ENCODE measurements around the gene NUDT15. TPM values are rescaled to one million over a fixed set of nuclear protein-coding genes. Genes with fewer than 3 reads are reported as not detected.

The NUDT15 gene
- polyA plus RNA-seq, 2 of the 4 experiments (the other 2 are of a cell fraction), result 33.8 to 35.5 TPM

DNA sequence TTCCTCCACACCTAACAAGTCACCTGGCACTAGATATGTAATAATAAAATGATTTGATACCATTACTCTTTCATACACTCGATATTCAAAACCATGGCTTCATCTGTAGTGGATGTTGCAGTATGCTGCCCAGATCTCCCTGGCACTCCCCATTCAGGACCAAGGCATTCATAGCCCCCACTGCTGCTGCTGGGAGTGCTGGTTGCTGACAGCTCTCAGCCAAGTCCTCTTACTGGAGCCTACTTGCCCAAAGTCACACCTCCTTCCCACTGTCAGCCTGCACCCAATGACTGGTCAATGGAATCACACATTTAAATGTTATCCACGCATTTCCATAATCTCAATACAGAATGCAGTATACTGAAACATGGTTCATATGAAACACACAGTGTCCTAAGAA, 40.1 kb upstream of the NUDT15 start (continued):
- TF ChIP-seq, protein P1, sequence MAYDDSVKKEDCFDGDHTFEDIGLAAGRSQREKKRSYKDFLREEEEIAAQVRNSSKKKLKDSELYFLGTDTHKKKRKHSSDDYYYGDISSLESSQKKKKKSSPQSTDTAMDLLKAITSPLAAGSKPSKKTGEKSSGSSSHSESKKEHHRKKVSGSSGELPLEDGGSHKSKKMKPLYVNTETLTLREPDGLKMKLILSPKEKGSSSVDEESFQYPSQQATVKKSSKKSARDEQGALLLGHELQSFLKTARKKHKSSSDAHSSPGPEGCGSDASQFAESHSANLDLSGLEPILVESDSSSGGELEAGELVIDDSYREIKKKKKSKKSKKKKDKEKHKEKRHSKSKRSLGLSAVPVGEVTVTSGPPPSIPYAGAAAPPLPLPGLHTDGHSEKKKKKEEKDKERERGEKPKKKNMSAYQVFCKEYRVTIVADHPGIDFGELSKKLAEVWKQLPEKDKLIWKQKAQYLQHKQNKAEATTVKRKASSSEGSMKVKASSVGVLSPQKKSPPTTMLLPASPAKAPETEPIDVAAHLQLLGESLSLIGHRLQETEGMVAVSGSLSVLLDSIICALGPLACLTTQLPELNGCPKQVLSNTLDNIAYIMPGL (CRISPR knock-in tag; IDR thresholded peaks at IDR 0.05; ENCODE audit: borderline replicate concordance), result no peak

DNA sequence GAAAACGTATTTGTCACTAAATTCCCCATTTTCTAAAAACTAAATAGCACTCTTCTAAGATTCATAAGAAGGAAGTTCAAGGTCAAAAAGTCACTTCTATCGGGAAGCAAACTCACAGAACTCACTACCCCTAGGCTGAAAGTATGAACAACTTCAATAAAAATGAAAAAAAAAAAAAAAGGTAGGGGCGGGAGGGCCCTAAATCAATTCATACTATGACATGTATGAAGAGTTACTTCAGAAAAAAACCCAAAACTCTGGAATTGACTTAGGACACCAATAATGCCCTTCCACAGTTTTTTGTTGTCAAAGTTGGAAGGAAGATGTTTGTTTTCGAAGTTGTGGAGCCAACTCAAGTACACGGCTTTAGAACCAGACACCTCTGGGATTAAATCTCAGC, 37.6 kb upstream of the NUDT15 start:
- peak overlapping the region in 1 of 2 experiments; percentile 98; a peak in 3 of 6 replicates for H3K27ac ChIP-seq
- 42% methylated on average over 5 of the region's 5 CpGs for WGBS (ENCODE audit: missing lambda C conversion rate)
- peak overlapping the region; percentile 83 for H3K4me2 ChIP-seq
- no peaks in the 10 kb centered on the region for H3K9me3 ChIP-seq
- FAIRE-seq (no peak), DNase-seq (ENCODE audit: low read depth in 1 of 2, low spot score in 1 of 2) (no peak), ATAC-seq (no peak)
- ChIA-PET POLR2A (no interaction called here), CTCF (no interaction called here)
- peak overlapping the region; percentile 91 for H3K4me3 ChIP-seq
- TF ChIP-seq, protein P2, sequence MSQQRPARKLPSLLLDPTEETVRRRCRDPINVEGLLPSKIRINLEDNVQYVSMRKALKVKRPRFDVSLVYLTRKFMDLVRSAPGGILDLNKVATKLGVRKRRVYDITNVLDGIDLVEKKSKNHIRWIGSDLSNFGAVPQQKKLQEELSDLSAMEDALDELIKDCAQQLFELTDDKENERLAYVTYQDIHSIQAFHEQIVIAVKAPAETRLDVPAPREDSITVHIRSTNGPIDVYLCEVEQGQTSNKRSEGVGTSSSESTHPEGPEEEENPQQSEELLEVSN (IDR thresholded peaks at IDR 0.05; ENCODE audit: borderline replicate concordance, low read depth), result no peak
- TF ChIP-seq POLR2AphosphoS2 (conservative IDR thresholded peaks at IDR 0.05; ENCODE audit: low read length) (no peak), TFCP2L1 (CRISPR knock-in tag; IDR thresholded peaks at IDR 0.05) (no peak), CHD2 (IDR thresholded peaks at IDR 0.05; ENCODE audit: low read length, partially characterized antibody) (no peak), SMC3 (IDR thresholded peaks at IDR 0.05) (no peak), RNF2 (IDR thresholded peaks at IDR 0.05; ENCODE audit: borderline replicate concordance, low read depth) (no peak), ZNF302 (CRISPR knock-in tag; IDR thresholded peaks at IDR 0.05) (no peak), RFX5 (IDR thresholded peaks at IDR 0.05) (no peak), FOSB (CRISPR knock-in tag; IDR thresholded peaks at IDR 0.05) (no peak), HDAC2 (IDR thresholded peaks at IDR 0.05) (no peak), MAZ (IDR thresholded peaks at IDR 0.05; ENCODE audit: borderline replicate concordance, low read depth, low read length) (no peak), KDM1A (IDR thresholded peaks at IDR 0.05; ENCODE audit: low read depth) (no peak), CBX2 (IDR thresholded peaks at IDR 0.05; ENCODE audit: borderline replicate concordance, low read depth) (no peak)
- TF ChIP-seq, protein P3, sequence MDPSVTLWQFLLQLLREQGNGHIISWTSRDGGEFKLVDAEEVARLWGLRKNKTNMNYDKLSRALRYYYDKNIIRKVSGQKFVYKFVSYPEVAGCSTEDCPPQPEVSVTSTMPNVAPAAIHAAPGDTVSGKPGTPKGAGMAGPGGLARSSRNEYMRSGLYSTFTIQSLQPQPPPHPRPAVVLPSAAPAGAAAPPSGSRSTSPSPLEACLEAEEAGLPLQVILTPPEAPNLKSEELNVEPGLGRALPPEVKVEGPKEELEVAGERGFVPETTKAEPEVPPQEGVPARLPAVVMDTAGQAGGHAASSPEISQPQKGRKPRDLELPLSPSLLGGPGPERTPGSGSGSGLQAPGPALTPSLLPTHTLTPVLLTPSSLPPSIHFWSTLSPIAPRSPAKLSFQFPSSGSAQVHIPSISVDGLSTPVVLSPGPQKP (IDR thresholded peaks at IDR 0.05; ENCODE audit: low read depth, low read length), result no peak
- TF ChIP-seq, protein P4, sequence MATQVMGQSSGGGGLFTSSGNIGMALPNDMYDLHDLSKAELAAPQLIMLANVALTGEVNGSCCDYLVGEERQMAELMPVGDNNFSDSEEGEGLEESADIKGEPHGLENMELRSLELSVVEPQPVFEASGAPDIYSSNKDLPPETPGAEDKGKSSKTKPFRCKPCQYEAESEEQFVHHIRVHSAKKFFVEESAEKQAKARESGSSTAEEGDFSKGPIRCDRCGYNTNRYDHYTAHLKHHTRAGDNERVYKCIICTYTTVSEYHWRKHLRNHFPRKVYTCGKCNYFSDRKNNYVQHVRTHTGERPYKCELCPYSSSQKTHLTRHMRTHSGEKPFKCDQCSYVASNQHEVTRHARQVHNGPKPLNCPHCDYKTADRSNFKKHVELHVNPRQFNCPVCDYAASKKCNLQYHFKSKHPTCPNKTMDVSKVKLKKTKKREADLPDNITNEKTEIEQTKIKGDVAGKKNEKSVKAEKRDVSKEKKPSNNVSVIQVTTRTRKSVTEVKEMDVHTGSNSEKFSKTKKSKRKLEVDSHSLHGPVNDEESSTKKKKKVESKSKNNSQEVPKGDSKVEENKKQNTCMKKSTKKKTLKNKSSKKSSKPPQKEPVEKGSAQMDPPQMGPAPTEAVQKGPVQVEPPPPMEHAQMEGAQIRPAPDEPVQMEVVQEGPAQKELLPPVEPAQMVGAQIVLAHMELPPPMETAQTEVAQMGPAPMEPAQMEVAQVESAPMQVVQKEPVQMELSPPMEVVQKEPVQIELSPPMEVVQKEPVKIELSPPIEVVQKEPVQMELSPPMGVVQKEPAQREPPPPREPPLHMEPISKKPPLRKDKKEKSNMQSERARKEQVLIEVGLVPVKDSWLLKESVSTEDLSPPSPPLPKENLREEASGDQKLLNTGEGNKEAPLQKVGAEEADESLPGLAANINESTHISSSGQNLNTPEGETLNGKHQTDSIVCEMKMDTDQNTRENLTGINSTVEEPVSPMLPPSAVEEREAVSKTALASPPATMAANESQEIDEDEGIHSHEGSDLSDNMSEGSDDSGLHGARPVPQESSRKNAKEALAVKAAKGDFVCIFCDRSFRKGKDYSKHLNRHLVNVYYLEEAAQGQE (IDR thresholded peaks at IDR 0.05), result no peak
- TF ChIP-seq, protein P5, sequence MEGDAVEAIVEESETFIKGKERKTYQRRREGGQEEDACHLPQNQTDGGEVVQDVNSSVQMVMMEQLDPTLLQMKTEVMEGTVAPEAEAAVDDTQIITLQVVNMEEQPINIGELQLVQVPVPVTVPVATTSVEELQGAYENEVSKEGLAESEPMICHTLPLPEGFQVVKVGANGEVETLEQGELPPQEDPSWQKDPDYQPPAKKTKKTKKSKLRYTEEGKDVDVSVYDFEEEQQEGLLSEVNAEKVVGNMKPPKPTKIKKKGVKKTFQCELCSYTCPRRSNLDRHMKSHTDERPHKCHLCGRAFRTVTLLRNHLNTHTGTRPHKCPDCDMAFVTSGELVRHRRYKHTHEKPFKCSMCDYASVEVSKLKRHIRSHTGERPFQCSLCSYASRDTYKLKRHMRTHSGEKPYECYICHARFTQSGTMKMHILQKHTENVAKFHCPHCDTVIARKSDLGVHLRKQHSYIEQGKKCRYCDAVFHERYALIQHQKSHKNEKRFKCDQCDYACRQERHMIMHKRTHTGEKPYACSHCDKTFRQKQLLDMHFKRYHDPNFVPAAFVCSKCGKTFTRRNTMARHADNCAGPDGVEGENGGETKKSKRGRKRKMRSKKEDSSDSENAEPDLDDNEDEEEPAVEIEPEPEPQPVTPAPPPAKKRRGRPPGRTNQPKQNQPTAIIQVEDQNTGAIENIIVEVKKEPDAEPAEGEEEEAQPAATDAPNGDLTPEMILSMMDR (IDR thresholded peaks at IDR 0.05), result no peak
- TF ChIP-seq, protein P6, sequence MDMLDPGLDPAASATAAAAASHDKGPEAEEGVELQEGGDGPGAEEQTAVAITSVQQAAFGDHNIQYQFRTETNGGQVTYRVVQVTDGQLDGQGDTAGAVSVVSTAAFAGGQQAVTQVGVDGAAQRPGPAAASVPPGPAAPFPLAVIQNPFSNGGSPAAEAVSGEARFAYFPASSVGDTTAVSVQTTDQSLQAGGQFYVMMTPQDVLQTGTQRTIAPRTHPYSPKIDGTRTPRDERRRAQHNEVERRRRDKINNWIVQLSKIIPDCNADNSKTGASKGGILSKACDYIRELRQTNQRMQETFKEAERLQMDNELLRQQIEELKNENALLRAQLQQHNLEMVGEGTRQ (IDR thresholded peaks at IDR 0.05), result no peak
- TF ChIP-seq, protein P7, sequence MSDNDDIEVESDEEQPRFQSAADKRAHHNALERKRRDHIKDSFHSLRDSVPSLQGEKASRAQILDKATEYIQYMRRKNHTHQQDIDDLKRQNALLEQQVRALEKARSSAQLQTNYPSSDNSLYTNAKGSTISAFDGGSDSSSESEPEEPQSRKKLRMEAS (IDR thresholded peaks at IDR 0.05), result no peak
- H3K4me1 ChIP-seq, result peaks cover 18% of the 10 kb centered on the region

Measured in A549 (cell line).